Measurements from ENCODE around the gene CHSY3. TPM values are rescaled to one million over a fixed set of nuclear protein-coding genes. Genes with fewer than 3 reads are reported as not detected.

The CHSY3 gene
- total RNA-seq, 4 donors from 2014 or later: 1.3 to 2.1 (median 1.5) TPM

DNA sequence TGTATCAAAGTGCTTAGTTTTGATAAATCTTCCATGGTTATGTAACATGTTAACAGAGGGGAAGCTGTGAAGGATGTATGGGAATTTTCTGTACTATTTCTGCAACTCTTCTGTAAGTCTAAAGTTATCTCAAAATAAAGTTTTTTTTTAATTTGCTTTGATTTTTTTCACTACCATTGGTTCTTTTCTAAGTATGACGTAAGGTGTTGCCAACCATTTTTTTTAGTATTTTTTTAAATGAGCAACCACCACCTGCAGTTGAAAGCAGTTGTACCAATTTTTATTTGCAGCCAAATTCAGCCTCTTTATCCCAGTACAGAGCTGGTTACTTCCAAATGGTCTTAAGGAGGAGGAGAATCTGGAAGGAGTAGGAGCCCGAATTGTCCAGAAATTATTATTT lies 192.2 kb downstream of the CHSY3 start:
- H3K9me3 ChIP-seq: no peaks in the 10 kb centered on the region
- H3K27ac ChIP-seq: no peak overlapping the region
- H3K36me3 ChIP-seq: no peaks in the 10 kb centered on the region
- WGBS: 87% methylated on average over 2 of the region's 2 CpGs
- TF ChIP-seq EP300 (IDR thresholded peaks at IDR 0.05): no peak
- TF ChIP-seq POLR2AphosphoS5 (IDR thresholded peaks at IDR 0.05): no peak
- no peak for TF ChIP-seq POLR2A (IDR thresholded peaks at IDR 0.05)
- TF ChIP-seq, protein P1, sequence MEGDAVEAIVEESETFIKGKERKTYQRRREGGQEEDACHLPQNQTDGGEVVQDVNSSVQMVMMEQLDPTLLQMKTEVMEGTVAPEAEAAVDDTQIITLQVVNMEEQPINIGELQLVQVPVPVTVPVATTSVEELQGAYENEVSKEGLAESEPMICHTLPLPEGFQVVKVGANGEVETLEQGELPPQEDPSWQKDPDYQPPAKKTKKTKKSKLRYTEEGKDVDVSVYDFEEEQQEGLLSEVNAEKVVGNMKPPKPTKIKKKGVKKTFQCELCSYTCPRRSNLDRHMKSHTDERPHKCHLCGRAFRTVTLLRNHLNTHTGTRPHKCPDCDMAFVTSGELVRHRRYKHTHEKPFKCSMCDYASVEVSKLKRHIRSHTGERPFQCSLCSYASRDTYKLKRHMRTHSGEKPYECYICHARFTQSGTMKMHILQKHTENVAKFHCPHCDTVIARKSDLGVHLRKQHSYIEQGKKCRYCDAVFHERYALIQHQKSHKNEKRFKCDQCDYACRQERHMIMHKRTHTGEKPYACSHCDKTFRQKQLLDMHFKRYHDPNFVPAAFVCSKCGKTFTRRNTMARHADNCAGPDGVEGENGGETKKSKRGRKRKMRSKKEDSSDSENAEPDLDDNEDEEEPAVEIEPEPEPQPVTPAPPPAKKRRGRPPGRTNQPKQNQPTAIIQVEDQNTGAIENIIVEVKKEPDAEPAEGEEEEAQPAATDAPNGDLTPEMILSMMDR (IDR thresholded peaks at IDR 0.05): no peak
- no peaks in the 10 kb centered on the region for H3K4me1 ChIP-seq
- DNase-seq (ENCODE audit: low spot score in 2 of 2): no peak
- no peaks in the 10 kb centered on the region for H3K27me3 ChIP-seq
- no peak overlapping the region for H3K4me3 ChIP-seq

DNA sequence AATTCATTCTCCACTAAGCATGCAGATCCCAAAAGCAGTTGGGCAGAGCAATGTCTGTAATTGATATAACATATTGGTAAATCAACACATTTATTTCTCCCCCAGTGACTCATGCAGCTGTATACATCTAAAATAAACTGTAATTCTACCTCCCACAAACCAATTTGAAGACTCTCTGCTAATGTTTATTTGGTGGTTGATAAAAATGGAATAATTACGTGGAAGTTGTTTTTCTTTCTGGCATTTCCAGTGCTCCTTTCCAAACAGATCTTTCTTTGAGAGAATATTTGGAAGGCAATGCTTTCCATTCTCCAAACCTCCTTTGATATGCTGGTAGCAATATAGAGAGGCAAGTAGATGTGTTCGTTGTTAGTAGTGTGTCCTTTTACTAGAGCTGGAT lies 194.7 kb downstream of the CHSY3 start:
- no peak overlapping the region for H3K27ac ChIP-seq
- no peaks in the 10 kb centered on the region for H3K4me1 ChIP-seq
- no peaks in the 10 kb centered on the region for H3K36me3 ChIP-seq
- TF ChIP-seq EP300 (IDR thresholded peaks at IDR 0.05) (no peak), POLR2AphosphoS5 (IDR thresholded peaks at IDR 0.05) (no peak), POLR2A (IDR thresholded peaks at IDR 0.05) (no peak)
- TF ChIP-seq, protein P1 (IDR thresholded peaks at IDR 0.05): no peak
- no peak overlapping the region for H3K4me3 ChIP-seq
- DNase-seq (ENCODE audit: low spot score in 2 of 2): no peak
- 74% methylated on average over 2 of the region's 2 CpGs for WGBS
- no peaks in the 10 kb centered on the region for H3K9me3 ChIP-seq
- H3K27me3 ChIP-seq: no peaks in the 10 kb centered on the region

DNA sequence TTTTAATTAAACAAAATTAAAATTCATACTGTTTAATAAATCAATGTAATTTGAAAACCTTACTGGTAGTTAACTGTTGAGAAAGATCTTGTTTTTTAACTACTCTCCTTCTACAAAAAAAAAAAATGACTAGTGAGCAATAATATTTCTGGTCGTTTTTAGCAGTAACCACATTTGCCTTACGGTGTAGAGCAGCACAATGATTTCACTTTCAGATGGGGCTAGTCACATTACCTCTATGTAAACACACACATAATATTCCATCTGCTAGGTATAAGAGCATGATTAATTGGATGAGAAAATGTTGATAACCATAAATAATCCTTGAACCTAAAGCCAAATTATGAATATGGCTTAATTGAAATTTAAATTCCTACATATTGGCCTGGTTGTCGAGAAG lies 198.1 kb downstream of the CHSY3 start:
- WGBS: 74% methylated on average over 3 of the region's 3 CpGs
- TF ChIP-seq POLR2AphosphoS5 (IDR thresholded peaks at IDR 0.05): no peak
- no peak for TF ChIP-seq POLR2A (IDR thresholded peaks at IDR 0.05)
- no peak for TF ChIP-seq EP300 (IDR thresholded peaks at IDR 0.05)
- TF ChIP-seq, protein P1 (IDR thresholded peaks at IDR 0.05): no peak
- no peak for DNase-seq (ENCODE audit: low spot score in 2 of 2)
- H3K4me1 ChIP-seq: no peaks in the 10 kb centered on the region
- no peaks in the 10 kb centered on the region for H3K27me3 ChIP-seq
- H3K9me3 ChIP-seq: no peaks in the 10 kb centered on the region
- no peak overlapping the region for H3K27ac ChIP-seq
- H3K36me3 ChIP-seq: no peaks in the 10 kb centered on the region
- no peak overlapping the region for H3K4me3 ChIP-seq

DNA sequence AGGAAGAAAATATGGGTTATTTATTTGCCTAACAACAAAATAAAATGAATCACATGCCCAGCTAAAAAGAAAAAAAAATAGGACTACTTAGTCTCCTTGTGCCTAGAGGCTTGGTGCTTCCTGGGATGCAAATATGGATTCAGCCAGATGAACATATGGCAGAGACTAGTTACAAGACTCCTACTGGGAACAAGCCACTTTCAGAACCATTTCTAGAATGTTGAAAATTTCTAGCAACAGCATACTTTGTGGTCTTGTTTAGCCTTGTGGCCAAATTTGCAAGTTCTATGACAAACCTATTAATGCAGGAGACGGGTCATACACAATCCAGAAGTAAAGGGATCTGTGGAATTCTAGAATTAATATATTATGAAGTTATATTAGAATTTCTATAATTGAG lies 198.7 kb downstream of the CHSY3 start:
- TF ChIP-seq, protein P1 (IDR thresholded peaks at IDR 0.05): no peak
- TF ChIP-seq POLR2A (IDR thresholded peaks at IDR 0.05): no peak
- TF ChIP-seq POLR2AphosphoS5 (IDR thresholded peaks at IDR 0.05): no peak
- TF ChIP-seq EP300 (IDR thresholded peaks at IDR 0.05): no peak
- no peak overlapping the region for H3K27ac ChIP-seq
- no peaks in the 10 kb centered on the region for H3K27me3 ChIP-seq
- DNase-seq (ENCODE audit: low spot score in 2 of 2): no peak
- H3K36me3 ChIP-seq: no peaks in the 10 kb centered on the region
- H3K4me3 ChIP-seq: no peak overlapping the region
- no peaks in the 10 kb centered on the region for H3K9me3 ChIP-seq
- WGBS: 86% methylated on average over 1 of the region's 1 CpG
- H3K4me1 ChIP-seq: no peaks in the 10 kb centered on the region

DNA sequence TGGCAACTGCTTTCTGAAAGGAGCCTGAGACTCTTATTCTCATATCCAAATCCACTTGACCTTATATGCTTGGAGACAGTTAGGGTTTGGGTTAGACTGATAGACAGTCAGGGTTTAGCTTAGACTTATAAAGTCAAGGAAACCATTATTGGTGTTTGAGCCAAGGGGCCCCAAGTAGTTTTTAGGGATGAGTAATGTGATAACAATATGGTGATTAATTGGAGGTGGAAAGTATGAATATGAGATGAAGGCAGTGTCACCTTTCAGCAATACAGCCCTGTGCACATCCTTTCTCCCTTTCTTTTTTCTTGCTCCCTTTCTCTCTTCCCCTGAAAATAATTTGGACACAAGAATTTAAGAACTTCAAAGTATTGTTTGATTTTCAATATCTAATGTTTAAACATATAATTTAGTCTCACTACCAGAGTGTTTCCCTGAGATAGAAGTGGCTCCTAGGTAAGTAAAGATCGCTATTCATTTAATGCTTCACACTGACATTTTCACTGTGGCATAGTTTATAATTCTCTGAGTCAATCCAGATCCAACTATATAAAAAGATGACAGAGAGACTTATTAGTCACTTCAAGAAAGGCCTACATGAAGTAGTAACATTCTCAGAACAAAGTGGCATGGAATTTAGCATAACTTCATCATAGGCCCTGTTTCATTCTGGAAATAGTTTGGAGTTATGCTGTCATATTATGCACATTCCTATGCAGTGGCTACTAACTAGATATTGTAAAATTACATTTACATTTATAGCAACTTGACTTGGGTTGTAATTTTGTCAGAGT lies 200.8 kb downstream of the CHSY3 start:
- H3K4me1 ChIP-seq: no peaks in the 10 kb centered on the region
- DNase-seq (ENCODE audit: low spot score in 2 of 2): no peak
- no peaks in the 10 kb centered on the region for H3K36me3 ChIP-seq
- no peak overlapping the region for H3K27ac ChIP-seq
- no peaks in the 10 kb centered on the region for H3K27me3 ChIP-seq
- 95% methylated on average over 1 of the region's 1 CpG for WGBS
- no peaks in the 10 kb centered on the region for H3K9me3 ChIP-seq
- H3K4me3 ChIP-seq: no peak overlapping the region
- TF ChIP-seq POLR2AphosphoS5 (IDR thresholded peaks at IDR 0.05): no peak
- no peak for TF ChIP-seq POLR2A (IDR thresholded peaks at IDR 0.05)
- TF ChIP-seq, protein P1 (IDR thresholded peaks at IDR 0.05): no peak
- no peak for TF ChIP-seq EP300 (IDR thresholded peaks at IDR 0.05)

All from suprapubic skin (tissue), 4 donors.